ENCODE data around the gene AAK1.
A peak's percentile ranks its signal among the peaks of the same experiment; 100 is the strongest.
"Not testable (repeated sequence)": the region's sequence is repeated elsewhere in the genome, so short reads cannot be mapped to it uniquely, and the experiment has no call there.

Gene AAK1

GRCh38 chr2:69624611-69625010 lies 18.9 kb downstream of the AAK1 start:
- no peak for DNase-seq

DNA sequence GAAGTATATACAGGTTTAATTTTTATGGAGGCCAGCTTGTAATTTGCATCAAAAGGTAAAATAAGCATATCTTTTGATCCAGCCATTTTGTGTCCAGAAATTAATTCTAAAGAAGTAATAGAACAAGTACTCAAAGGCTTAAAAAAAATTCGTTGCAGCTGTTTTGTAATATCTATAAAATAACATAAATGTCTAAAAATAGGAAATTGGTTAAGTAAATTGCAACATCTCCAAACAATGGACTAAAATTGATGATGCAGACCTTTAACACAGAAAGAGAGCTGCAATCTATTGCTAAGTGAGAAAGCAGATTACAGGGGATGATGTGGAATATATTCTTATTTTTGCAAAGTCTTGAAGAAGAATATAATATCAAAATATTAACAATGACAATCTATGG lies 19.4 kb downstream of the AAK1 start:
- DNase-seq = peak; percentile 67 to 68

DNA sequence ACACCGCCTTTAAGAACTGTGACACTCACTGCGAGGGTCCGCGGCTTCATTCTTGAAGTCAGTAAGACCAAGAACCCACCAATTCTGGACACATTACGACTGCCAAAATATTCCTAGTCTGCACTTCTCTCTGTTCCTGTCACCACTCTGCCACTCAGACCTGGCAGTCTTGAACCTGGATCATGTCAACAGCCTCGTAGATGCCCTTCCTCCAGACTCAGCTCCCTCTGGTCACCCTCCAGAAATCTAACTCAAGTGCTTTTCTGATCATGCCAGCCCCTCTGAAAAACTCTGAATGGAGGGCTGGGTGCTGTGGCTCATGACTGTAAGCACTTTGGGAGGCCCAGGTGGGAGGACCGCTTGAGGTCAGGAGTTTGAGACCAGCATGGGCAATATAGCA lies 20.3 kb downstream of the AAK1 start:
- no peak for DNase-seq

GRCh38 chr2:69622805-69623204 lies 20.7 kb downstream of the AAK1 start:
- not testable (repeated sequence) for DNase-seq

GRCh38 chr2:69622017-69622540 lies 21.5 kb downstream of the AAK1 start:
- DNase-seq = not testable (repeated sequence)

- DNase-seq = no peak
These were observed 22.1 kb downstream of the AAK1 start for GRCh38 chr2:69621440-69621839.

GRCh38 chr2:69620870-69621269 lies 22.7 kb downstream of the AAK1 start:
- DNase-seq = no peak

DNA sequence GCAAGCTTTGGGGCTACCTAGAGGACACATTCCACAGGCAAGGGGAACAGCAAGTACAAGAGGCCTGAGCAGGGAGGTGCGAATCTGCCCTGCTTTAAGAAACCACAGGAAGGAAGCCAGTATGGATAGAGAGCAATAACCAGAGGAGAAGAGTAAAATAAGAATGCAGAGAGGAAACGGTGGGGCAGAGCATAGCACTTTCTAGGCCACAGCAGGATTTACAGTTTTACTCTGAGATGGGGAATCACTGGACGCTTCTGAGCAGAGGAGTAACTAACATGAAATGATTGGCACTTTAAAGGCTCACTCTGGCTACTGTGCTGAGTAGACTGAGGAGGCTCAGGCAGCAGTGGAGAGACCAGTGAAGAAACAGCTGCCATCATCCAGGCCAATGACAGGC lies 23.8 kb downstream of the AAK1 start:
- DNase-seq = no peak

DNA sequence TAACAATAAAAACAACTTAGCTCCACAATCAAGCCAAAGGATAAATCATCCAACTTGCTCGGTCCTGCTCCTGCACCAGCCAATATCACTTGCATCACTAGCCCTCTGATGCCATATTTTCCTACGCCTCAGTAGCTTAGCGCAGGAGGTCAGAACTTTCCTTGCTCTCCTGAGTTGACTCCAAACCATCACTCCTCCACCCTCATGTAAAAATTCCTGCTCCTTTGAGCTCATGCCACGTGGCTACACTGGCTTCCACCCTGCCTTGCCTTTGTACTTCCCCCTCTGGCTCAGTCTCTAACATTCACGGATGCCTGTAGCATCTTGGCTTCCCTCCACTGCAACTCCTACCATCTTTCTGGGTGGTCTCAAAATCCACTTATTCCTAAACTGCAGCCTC lies 25.2 kb downstream of the AAK1 start:
- no peak for DNase-seq

DNA sequence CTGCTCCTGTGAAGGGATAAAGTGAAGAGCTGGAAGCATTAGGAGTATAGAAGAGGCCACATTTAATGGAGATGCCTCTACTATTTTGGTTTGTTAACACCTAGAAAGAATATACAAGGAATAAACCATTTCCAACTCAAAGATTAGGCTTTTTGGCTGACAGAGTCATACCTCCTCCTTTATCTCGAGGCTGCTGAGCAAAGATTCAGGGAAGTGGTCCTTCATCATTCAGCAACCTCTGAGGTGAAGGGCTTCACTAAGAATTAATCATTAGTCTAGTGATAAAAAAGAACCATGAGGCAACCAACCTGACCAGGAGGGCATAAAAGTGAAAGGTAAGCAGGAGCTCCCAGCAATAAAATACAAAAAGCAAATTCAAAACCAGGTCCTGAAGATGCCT lies 25.8 kb downstream of the AAK1 start:
- DNase-seq = no peak

GRCh38 chr2:69616755-69617154 lies 26.8 kb downstream of the AAK1 start:
- no peak for DNase-seq

GRCh38 chr2:69615969-69616368 lies 27.6 kb downstream of the AAK1 start:
- no peak for DNase-seq

GRCh38 chr2:69615078-69615625 lies 28.4 kb downstream of the AAK1 start:
- no peak for DNase-seq

- DNase-seq = no peak
These were observed 30.8 kb downstream of the AAK1 start for GRCh38 chr2:69612707-69613106.

GRCh38 chr2:69612200-69612599 lies 31.3 kb downstream of the AAK1 start:
- DNase-seq = peak; percentile 56 to 61

DNA sequence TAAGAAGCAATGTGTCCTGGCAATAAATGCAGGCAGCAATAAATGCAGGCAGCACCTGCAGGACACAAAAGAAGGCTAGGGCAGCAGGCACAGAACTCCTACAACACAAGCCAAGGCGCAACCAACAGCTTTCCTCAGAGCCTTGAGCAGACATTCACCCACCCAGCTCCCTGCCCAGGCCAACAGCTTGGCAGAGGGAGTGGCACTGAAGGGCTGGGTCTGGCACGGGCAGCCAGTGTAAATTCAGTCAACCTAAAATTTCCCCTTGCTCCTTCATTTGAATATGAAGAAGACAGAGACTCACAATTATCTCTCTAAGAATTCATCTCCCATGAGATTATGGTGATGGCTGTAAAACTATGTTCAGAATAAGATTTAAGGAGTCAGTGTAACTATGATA lies 35.4 kb downstream of the AAK1 start:
- no peak for DNase-seq

DNA sequence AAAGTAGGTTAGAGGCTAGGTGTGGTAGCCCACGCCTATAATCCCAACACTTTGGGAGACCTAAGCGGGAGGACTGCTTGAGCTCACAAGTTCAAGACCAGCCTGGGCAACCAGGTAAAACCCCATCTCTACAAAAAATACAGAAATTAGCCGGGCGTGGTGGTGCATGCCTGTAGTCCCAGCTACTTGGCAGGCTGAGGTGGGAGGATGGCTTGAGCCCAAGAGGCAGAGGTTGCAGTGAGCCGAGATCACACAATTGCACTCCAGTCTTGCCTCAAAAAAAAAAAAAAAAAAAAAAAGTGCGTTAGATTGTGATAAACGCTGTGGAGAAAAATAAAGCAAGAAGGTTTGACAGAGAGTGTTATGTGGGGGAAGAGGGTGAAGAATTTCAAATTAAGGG lies 36.8 kb downstream of the AAK1 start:
- DNase-seq = not testable (repeated sequence)

- no peak for DNase-seq
These were observed 38.3 kb downstream of the AAK1 start for GRCh38 chr2:69605284-69605683.

DNA sequence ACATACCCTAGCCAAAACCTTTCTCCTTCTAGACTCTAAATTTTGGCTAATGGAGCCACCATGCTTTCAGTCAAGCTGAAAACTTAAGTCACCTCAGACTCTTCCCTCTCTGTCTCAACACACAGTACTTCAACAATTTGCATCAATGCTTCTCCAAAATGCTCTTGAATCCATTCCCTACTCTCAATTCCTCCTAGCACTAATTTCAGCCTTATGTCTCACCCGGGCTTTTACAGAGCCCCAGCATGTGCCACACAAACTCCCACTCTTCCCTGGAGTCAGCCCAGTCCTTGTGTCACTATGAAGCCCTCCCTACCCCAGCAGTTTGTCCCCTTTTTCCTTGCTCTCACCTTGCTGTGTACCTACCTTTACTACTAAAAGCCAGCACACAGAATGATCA lies 38.7 kb downstream of the AAK1 start:
- DNase-seq = no peak

- no peak for DNase-seq
These were observed 39.4 kb downstream of the AAK1 start for GRCh38 chr2:69604026-69604678.

GRCh38 chr2:69603146-69603743 lies 40.3 kb downstream of the AAK1 start:
- no peak for DNase-seq

DNA sequence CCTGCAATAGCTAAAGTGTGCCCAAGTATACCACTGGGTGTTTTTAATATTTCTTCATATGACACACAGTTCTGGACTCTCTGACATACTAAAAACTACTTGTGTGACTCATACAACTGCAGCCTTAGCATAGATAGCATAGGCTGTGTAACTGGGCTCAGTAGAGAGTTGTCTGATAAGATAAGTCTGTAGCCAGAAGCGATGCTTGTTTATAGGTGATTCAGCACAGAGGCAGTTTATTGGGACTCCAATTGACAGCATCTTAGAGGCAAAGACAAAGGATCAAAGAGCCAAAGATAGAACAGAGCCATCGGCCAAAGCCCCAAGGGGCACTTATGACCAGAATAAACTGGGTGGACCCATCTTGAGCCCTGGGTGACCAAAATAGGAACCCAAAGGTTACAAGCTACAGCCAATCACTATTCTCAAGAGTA lies 42.3 kb downstream of the AAK1 start:
- DNase-seq = no peak

- no peak for DNase-seq
These were observed 43.1 kb downstream of the AAK1 start for GRCh38 chr2:69600425-69600824.

DNA sequence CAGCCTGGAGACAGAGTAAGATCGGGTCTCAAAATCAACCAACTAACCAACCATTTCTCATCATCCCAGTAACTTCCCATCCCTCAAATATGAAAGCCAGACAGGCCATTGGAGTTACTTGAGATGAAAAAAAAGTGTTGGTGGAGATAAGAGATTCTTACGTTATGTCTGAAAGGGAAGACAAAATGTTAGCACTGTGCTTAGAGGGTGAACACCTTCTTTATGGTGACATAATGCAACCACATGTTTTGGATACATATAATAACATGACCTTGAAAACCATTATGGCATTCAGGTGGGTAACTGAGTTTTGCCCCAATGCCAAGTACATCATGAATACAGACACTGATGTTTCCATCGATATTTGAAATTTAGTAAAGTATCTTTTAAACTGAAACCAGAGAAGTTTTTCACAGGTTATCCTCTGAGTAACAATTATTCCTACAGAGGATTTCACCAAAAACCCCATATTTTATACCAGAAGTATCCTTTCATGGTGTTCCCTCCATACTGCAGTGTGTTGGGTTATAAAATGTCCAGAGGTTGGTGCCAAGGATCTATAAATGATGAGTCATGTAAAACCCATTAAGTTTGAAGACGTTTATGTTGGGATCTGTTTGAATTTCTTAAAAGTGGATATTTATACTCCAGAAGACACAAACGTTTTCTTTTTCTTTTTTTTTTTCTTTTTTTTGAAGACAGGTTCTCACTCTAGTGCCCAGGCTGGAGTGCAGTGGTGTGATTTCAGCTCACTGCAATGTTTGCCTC lies 45.5 kb downstream of the AAK1 start:
- DNase-seq = no peak

Measured in AML-193 (cell line).